ENCODE results near the gene PAK4. TPM values are rescaled to one million over a fixed set of nuclear protein-coding genes. Genes with fewer than 3 reads are reported as not detected.

Gene PAK4
- total and polyA plus RNA-seq, 9 of the 15 experiments (the other 6 are each of a cell fraction or from before 2014, with no cell fraction given), result 0.21 to 33.5 (median 5.8) TPM

- TF ChIP-seq PHF8 (IDR thresholded peaks at IDR 0.05; ENCODE audit: borderline replicate concordance, low read length) (peak; percentile 88; the same call in 1 of the 2 replicates), ELF1 (tag; IDR thresholded peaks at IDR 0.05) (peak; percentile 55; the same call in 1 of the 2 replicates), STAT5B (CRISPR knock-in tag; IDR thresholded peaks at IDR 0.05) (no peak), GMEB1 (CRISPR knock-in tag; IDR thresholded peaks at IDR 0.05) (0 out of 2 replicates have a peak, but pooled peaks have one; percentile 15), MYNN (IDR thresholded peaks at IDR 0.05) (no peak), MYNN (CRISPR knock-in tag; IDR thresholded peaks at IDR 0.05) (no peak), CBFA2T2 (conservative IDR thresholded peaks at IDR 0.05) (no peak), FOXP1 (CRISPR knock-in tag; IDR thresholded peaks at IDR 0.05) (0 out of 2 replicates have a peak, but pooled peaks have one; percentile 51), SMARCA5 (IDR thresholded peaks at IDR 0.05) (0 out of 2 replicates have a peak, but pooled peaks have one; percentile 20), TCF3 (CRISPR knock-in tag; IDR thresholded peaks at IDR 0.05) (0 out of 2 replicates have a peak, but pooled peaks have one; percentile 15), TCFL5 (CRISPR knock-in tag; conservative IDR thresholded peaks at IDR 0.05) (no peak), DPF2 (IDR thresholded peaks at IDR 0.05) (peak; percentile 13; the same call in 1 of the 2 replicates), MXI1 (IDR thresholded peaks at IDR 0.05; ENCODE audit: low read depth, low read length) (peak; percentile 94), HOXB6 (CRISPR knock-in tag; IDR thresholded peaks at IDR 0.05; ENCODE audit: borderline replicate concordance) (no peak), POLR2AphosphoS5 (IDR thresholded peaks at IDR 0.05; ENCODE audit: control insufficient read depth, insufficient read depth, low read depth, low read length) (peak; percentile 72; the same call in 1 of the 2 replicates), XRCC4 (IDR thresholded peaks at IDR 0.05; ENCODE audit: extremely low read depth, insufficient read depth, insufficient read length) (no peak), KLF1 (tag; IDR thresholded peaks at IDR 0.05) (no peak), TOE1 (IDR thresholded peaks at IDR 0.05; ENCODE audit: borderline replicate concordance) (peak; percentile 82), TOE1 (CRISPR knock-in tag; IDR thresholded peaks at IDR 0.05; ENCODE audit: borderline replicate concordance, low read depth) (no peak)
- TF ChIP-seq, protein P1, sequence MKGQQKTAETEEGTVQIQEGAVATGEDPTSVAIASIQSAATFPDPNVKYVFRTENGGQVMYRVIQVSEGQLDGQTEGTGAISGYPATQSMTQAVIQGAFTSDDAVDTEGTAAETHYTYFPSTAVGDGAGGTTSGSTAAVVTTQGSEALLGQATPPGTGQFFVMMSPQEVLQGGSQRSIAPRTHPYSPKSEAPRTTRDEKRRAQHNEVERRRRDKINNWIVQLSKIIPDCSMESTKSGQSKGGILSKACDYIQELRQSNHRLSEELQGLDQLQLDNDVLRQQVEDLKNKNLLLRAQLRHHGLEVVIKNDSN (CRISPR knock-in tag; IDR thresholded peaks at IDR 0.05), result no peak
- TF ChIP-seq, protein P2, sequence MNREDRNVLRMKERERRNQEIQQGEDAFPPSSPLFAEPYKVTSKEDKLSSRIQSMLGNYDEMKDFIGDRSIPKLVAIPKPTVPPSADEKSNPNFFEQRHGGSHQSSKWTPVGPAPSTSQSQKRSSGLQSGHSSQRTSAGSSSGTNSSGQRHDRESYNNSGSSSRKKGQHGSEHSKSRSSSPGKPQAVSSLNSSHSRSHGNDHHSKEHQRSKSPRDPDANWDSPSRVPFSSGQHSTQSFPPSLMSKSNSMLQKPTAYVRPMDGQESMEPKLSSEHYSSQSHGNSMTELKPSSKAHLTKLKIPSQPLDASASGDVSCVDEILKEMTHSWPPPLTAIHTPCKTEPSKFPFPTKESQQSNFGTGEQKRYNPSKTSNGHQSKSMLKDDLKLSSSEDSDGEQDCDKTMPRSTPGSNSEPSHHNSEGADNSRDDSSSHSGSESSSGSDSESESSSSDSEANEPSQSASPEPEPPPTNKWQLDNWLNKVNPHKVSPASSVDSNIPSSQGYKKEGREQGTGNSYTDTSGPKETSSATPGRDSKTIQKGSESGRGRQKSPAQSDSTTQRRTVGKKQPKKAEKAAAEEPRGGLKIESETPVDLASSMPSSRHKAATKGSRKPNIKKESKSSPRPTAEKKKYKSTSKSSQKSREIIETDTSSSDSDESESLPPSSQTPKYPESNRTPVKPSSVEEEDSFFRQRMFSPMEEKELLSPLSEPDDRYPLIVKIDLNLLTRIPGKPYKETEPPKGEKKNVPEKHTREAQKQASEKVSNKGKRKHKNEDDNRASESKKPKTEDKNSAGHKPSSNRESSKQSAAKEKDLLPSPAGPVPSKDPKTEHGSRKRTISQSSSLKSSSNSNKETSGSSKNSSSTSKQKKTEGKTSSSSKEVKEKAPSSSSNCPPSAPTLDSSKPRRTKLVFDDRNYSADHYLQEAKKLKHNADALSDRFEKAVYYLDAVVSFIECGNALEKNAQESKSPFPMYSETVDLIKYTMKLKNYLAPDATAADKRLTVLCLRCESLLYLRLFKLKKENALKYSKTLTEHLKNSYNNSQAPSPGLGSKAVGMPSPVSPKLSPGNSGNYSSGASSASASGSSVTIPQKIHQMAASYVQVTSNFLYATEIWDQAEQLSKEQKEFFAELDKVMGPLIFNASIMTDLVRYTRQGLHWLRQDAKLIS (CRISPR knock-in tag; IDR thresholded peaks at IDR 0.05), result 0 out of 2 replicates have a peak, but pooled peaks have one; percentile 45
- TF ChIP-seq, protein P3, sequence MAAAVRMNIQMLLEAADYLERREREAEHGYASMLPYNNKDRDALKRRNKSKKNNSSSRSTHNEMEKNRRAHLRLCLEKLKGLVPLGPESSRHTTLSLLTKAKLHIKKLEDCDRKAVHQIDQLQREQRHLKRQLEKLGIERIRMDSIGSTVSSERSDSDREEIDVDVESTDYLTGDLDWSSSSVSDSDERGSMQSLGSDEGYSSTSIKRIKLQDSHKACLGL (CRISPR knock-in tag; IDR thresholded peaks at IDR 0.05; ENCODE audit: borderline replicate concordance, poor library complexity, severe bottlenecking), result peak; percentile 51
These were observed at the start of gene PAK4 (continued) for GRCh38 chr19:39125554-39126311.
